ENCODE data around the gene ZBTB24. TPM values are rescaled to one million over a fixed set of nuclear protein-coding genes. Genes with fewer than 3 reads are reported as not detected.
A peak's percentile ranks its signal among the peaks of the same experiment; 100 is the strongest.

ZBTB24 gene
- total and polyA plus RNA-seq, 2 of the 13 experiments (the other 11 are each of a cell fraction or from before 2014, with no cell fraction given), result 1.5 to 6.2 TPM

- TF ChIP-seq REST (IDR thresholded peaks at IDR 0.05; ENCODE audit: borderline replicate concordance in 1 of 2, low read depth in 1 of 2, low read length in 2 of 2) (no peak), ZNF781 (CRISPR knock-in tag; IDR thresholded peaks at IDR 0.05; ENCODE audit: borderline replicate concordance, not compliant biosample characterization) (no peak), TGIF2 (CRISPR knock-in tag; IDR thresholded peaks at IDR 0.05) (no peak), SNAPC2 (CRISPR knock-in tag; IDR thresholded peaks at IDR 0.05) (0 out of 2 replicates have a peak, but pooled peaks have one; percentile 48), FOSL1 (CRISPR knock-in tag; IDR thresholded peaks at IDR 0.05; ENCODE audit: borderline replicate concordance) (no peak), FUBP1 (CRISPR knock-in tag; IDR thresholded peaks at IDR 0.05; ENCODE audit: borderline replicate concordance) (no peak), MAF1 (CRISPR knock-in tag; IDR thresholded peaks at IDR 0.05; ENCODE audit: borderline replicate concordance) (no peak), MYC (CRISPR knock-in tag; IDR thresholded peaks at IDR 0.05; ENCODE audit: borderline replicate concordance) (peak; percentile 84; the same call in 1 of the 2 replicates), NCOA5 (CRISPR knock-in tag; IDR thresholded peaks at IDR 0.05) (no peak), MAZ (IDR thresholded peaks at IDR 0.05; ENCODE audit: borderline replicate concordance, low read depth, low read length) (peak; percentile 84; the same call in 1 of the 2 replicates), MAZ (CRISPR knock-in tag; IDR thresholded peaks at IDR 0.05; ENCODE audit: low read depth) (peak; percentile 91), ZNF790 (CRISPR knock-in tag; IDR thresholded peaks at IDR 0.05; ENCODE audit: borderline replicate concordance) (peak; percentile 70; the same call in 1 of the 2 replicates), SIN3A (IDR thresholded peaks at IDR 0.05; ENCODE audit: borderline replicate concordance, low read depth, low read length) (0 out of 2 replicates have a peak, but pooled peaks have one; percentile 47), ZNF550 (CRISPR knock-in tag; IDR thresholded peaks at IDR 0.05; ENCODE audit: borderline replicate concordance) (no peak), THAP11 (CRISPR knock-in tag; IDR thresholded peaks at IDR 0.05) (peak; percentile 60), POLR2AphosphoS2 (IDR thresholded peaks at IDR 0.05; ENCODE audit: low read depth, low read length) (no peak), POLR2G (IDR thresholded peaks at IDR 0.05; ENCODE audit: low read depth, low read length) (peak; percentile 77), MXD3 (CRISPR knock-in tag; IDR thresholded peaks at IDR 0.05) (peak; percentile 76), MTF2 (CRISPR knock-in tag; IDR thresholded peaks at IDR 0.05; ENCODE audit: borderline replicate concordance) (no peak), NFIB (CRISPR knock-in tag; IDR thresholded peaks at IDR 0.05; ENCODE audit: borderline replicate concordance) (no peak), CSRNP2 (CRISPR knock-in tag; conservative IDR thresholded peaks at IDR 0.05; ENCODE audit: low read depth) (no peak)
Observed at GRCh38 chr6:109482905-109483734, at the start of gene ZBTB24 (continued).
